Mammary epithelial cell (primary cell): ENCODE results near the gene SMIM3.

Experiments used
- CTCF ChIP-seq, 2 donors: IDR thresholded peaks in 1 of 2; conservative IDR thresholded peaks in 1 of 2; 2 replicates each; pipeline ENCODE4 v1.5.1; 2011 to 2012; ENCODE audit warnings: inconsistent platforms in 2 of 2, low read length in 2 of 2, mild to moderate bottlenecking in 2 of 2, control low read depth in 1 of 2, low read depth in 1 of 2; ENCODE audit not compliant: insufficient read depth in 1 of 2; ENCODE audit errors: extremely low read depth in 1 of 2
- EZH2 ChIP-seq: IDR thresholded peaks from 2 replicates; pipeline ENCODE4 v1.6.1; 2012; ENCODE audit warnings: low read length, inconsistent platforms, borderline replicate concordance

DNA sequence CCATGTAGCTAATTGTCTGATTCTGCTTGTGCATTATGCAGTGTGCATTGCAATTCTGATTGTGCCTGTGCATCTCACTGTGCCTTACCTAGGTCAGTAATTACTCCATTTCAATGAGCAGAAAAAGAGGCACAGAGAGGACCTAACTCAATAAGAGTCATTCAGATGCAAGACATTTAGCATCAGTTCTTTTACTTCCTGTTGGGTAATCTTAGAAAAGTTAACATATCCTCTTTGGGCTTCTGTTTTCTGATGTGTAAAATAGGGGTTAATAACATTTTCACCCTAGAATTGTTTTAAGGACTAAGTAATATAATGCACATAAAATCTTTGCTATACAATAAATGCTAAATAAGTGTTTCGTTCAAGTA is 12.8 kb upstream of the SMIM3 start:
- no peak for TF ChIP-seq CTCF (conservative IDR thresholded peaks at IDR 0.05 in 1 of 2, IDR thresholded peaks at IDR 0.05 in 1 of 2; ENCODE audit: extremely low read depth in 1 of 2, insufficient read depth in 1 of 2, low read depth in 1 of 2, low read length in 2 of 2)
- no peak for TF ChIP-seq EZH2
